GM12872 (cell line): ENCODE data around the gene SLC25A27.

Source experiments
- TF ChIP-seq, protein P1 (sequence below): IDR thresholded peaks from 3 replicates; pipeline ENCODE4 v1.5.1; 2011; ENCODE audit warnings: low read depth, mild to moderate bottlenecking, low read length, moderate library complexity; ENCODE audit not compliant: insufficient read depth

SLC25A27 gene

GRCh38 chr6:46690141-46690755, 37.5 kb downstream of the SLC25A27 start:
- TF ChIP-seq, protein P1, sequence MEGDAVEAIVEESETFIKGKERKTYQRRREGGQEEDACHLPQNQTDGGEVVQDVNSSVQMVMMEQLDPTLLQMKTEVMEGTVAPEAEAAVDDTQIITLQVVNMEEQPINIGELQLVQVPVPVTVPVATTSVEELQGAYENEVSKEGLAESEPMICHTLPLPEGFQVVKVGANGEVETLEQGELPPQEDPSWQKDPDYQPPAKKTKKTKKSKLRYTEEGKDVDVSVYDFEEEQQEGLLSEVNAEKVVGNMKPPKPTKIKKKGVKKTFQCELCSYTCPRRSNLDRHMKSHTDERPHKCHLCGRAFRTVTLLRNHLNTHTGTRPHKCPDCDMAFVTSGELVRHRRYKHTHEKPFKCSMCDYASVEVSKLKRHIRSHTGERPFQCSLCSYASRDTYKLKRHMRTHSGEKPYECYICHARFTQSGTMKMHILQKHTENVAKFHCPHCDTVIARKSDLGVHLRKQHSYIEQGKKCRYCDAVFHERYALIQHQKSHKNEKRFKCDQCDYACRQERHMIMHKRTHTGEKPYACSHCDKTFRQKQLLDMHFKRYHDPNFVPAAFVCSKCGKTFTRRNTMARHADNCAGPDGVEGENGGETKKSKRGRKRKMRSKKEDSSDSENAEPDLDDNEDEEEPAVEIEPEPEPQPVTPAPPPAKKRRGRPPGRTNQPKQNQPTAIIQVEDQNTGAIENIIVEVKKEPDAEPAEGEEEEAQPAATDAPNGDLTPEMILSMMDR = no peak

DNA sequence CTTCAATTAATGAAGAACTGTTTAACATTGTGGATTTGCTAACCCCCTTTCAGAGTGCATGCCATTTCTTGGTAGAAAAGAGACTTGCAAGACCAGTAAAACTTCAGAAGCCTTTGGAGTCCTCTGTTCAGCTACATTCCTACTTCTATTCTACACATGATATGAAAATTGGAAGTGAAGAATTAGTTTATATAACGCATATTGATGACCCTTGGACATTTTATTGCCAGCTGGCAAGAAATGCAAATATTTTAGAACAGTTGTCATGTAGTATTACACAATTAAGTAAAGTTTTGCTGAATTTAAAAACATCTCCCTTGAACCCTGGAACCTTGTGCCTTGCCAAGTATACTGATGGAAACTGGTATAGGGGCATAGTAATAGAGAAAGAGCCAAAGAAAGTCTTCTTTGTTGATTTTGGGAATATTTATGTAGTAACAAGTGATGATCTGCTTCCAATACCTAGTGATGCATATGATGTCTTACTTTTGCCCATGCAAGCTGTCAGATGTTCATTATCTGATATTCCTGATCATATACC, 38.2 kb downstream of the SLC25A27 start:
- TF ChIP-seq, protein P1 = no peak

GRCh38 chr6:46699970-46700369, 47.2 kb downstream of the SLC25A27 start:
- TF ChIP-seq, protein P1 = no peak

- TF ChIP-seq, protein P1 = no peak
Measured at GRCh38 chr6:46704562-46704961, 51.8 kb downstream of the SLC25A27 start.

- TF ChIP-seq, protein P1 = no peak
Measured at GRCh38 chr6:46706464-46706863, 53.7 kb downstream of the SLC25A27 start.

DNA sequence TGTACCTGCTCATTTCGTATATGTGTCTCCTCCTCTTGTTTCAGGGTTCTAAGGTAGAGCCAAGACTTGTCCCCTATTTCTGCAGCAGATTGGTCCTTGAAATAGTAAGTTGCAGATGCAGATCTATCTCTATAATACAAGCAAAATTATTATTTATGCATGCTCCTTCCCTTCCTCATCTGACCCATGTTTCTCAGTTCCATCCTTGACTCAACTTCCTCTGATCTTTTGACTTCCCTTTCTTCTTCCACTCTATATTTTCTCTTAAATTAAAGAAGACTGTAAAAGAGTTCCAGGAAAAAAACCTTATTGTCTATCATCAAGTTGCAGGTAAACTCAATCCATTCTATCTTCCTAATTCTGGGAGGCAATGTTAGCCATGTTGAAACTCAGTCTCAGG, 58.7 kb downstream of the SLC25A27 start:
- TF ChIP-seq, protein P1 = no peak

DNA sequence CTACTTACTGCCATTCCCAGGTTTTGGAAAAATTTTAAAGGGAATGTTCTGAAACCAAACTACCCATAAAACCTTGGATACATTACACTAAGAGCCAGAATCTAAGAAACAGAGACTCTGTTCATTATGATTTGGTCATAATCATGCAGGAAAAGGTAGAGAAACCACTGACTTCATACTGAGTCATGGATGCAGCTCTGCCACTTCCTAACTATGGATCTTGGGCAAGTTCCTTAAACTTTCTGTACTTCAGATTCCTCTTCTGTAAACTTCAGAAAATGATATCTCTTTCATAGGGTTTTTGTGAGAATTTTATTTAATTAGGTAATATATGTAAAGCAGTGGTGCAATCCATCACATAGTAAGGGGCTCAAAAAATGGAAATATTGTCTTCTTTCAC, 62.4 kb downstream of the SLC25A27 start:
- TF ChIP-seq, protein P1 = no peak
